ENCODE data around the gene OSBP2. TPM values are rescaled to one million over a fixed set of nuclear protein-coding genes. Genes with fewer than 3 reads are reported as not detected.

The OSBP2 gene
- total RNA-seq, 1 donor from 2014 or later: 3.1 TPM

DNA sequence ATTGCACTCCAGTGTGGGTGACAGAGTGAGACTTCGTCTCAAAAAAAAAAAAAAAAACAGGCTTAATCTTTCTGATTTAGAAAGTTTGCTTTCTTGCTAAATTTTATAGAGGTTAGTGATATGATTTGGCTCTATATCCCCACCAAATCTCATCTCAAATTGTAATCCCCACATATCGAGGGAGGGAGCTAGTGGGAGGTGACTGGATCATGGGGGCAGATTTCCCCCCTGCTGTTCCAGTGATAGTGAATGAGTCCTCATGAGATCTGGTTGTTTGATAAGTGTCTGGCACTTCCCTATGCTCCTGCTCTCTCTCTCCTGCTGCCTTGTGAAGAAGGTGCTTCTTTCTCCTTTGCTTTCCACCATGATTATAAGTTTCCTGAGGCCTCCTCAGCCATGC is 90.9 kb downstream of the OSBP2 start:
- Histone ChIP-seq H3K27me3 (ENCODE audit: low read depth) (no peaks in the 10 kb centered on the region), H3K4me1 (no peaks in the 10 kb centered on the region), H3K36me3 (no peaks in the 10 kb centered on the region), H3K9me3 (no peaks in the 10 kb centered on the region), H3K4me3 (no peak overlapping the region), H3K27ac (no peak overlapping the region)
- TF ChIP-seq, protein P1, sequence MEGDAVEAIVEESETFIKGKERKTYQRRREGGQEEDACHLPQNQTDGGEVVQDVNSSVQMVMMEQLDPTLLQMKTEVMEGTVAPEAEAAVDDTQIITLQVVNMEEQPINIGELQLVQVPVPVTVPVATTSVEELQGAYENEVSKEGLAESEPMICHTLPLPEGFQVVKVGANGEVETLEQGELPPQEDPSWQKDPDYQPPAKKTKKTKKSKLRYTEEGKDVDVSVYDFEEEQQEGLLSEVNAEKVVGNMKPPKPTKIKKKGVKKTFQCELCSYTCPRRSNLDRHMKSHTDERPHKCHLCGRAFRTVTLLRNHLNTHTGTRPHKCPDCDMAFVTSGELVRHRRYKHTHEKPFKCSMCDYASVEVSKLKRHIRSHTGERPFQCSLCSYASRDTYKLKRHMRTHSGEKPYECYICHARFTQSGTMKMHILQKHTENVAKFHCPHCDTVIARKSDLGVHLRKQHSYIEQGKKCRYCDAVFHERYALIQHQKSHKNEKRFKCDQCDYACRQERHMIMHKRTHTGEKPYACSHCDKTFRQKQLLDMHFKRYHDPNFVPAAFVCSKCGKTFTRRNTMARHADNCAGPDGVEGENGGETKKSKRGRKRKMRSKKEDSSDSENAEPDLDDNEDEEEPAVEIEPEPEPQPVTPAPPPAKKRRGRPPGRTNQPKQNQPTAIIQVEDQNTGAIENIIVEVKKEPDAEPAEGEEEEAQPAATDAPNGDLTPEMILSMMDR (IDR thresholded peaks at IDR 0.05): no peak
- intact Hi-C loops (cut with DNase I): no loop called here
- ATAC-seq: no peak
- DNase-seq: no peak

DNA sequence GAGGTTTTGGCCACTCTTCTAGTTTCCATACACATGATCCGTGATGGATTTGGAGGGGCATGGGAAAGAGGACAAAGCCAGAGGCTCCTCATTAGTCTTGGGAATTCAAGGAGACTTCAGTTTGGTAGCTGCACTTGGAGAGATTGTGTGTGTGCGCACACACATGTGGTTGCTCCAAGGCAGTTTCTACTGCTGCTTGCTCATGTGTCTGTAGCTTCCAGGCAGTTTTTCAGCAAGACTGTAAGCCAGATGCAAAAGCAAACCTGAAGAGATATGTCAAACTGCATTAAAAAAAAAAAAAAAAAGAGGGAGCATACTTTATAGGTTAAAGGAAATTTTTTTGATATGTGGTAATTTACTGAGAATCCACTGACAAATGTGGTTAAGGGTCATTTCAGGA is 95.7 kb downstream of the OSBP2 start:
- H3K4me1 ChIP-seq: no peaks in the 10 kb centered on the region
- TF ChIP-seq, protein P1 (IDR thresholded peaks at IDR 0.05): no peak

DNA sequence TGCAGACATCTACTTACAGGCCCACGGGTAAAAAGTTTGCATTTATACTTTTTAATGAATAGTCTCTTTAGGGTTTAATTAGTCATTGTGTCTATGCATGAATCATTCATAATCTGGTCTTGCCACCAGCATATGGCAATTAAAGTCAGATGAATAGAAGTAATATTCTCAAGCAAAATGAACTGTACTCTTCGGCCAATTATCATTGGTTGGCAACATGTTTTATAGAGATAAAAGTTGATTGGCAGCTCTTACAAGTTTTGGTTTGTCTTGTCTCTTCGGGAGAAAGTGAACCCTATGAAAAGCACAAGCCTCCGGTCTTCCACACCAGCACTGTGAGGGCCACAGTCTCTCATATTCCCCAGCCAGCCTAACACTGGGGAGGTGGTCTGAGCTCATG is 97.8 kb downstream of the OSBP2 start:
- TF ChIP-seq, protein P1 (IDR thresholded peaks at IDR 0.05): no peak
- H3K36me3 ChIP-seq: no peaks in the 10 kb centered on the region
- no peak overlapping the region for H3K4me3 ChIP-seq
- H3K4me1 ChIP-seq: no peaks in the 10 kb centered on the region
- intact Hi-C loops (cut with DNase I): no loop called here
- no peaks in the 10 kb centered on the region for H3K27me3 ChIP-seq (ENCODE audit: low read depth)
- no peaks in the 10 kb centered on the region for H3K9me3 ChIP-seq
- ATAC-seq: no peak
- no peak overlapping the region for H3K27ac ChIP-seq
- no peak for DNase-seq

More for the DNA sequence above, 95.7 kb downstream of the OSBP2 start:
- Histone ChIP-seq H3K27me3 (ENCODE audit: low read depth) (no peaks in the 10 kb centered on the region), H3K36me3 (no peaks in the 10 kb centered on the region), H3K4me3 (no peak overlapping the region), H3K27ac (no peak overlapping the region), H3K9me3 (no peaks in the 10 kb centered on the region)
- DNase-seq (no peak), ATAC-seq (no peak)
- intact Hi-C loops (cut with DNase I): no loop called here

DNA sequence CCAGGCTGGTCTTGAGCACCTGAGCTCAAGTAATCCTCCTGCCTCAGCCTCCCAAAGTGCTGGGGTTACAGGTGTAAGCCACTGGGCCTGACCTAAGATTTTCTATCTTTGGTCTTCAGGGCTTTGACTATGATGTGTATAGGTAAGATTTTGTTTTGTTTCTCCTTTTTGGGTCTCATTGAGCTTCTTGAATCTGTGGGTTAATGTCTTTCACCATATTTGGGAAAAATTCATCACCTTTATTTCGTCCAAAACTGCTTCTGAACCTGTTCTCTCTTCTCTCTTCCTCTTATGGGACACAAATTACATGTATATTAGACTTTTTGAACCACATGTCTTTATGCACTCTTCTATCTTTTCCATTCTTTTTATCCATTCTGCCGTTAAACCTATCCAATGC is 100.4 kb downstream of the OSBP2 start:
- no peak overlapping the region for H3K27ac ChIP-seq
- H3K27me3 ChIP-seq (ENCODE audit: low read depth): peaks cover 10% of the 10 kb centered on the region
- intact Hi-C loops (cut with DNase I): no loop called here
- H3K36me3 ChIP-seq: no peaks in the 10 kb centered on the region
- DNase-seq (no peak), ATAC-seq (no peak)
- no peaks in the 10 kb centered on the region for H3K4me1 ChIP-seq
- no peak overlapping the region for H3K4me3 ChIP-seq
- TF ChIP-seq, protein P1 (IDR thresholded peaks at IDR 0.05): no peak
- H3K9me3 ChIP-seq: no peaks in the 10 kb centered on the region

DNA sequence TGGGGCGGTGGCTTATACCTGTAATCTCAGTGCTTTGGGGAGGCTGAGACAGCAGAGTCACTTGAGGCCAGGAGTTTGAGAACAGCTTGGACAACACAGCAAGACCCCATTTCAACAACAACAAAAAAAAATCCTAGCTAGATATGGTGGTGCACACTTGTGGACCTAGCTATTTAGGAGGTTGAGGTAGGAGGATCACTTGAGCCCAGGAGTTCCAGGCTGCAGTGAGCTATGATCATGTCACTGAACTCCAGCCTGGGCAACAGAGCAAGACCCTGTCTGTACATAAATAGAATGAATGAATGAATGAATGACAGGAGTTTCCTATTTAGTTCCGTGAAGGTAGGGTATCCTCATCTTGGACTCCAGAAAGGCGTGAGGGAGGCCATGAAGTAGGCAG is 107.0 kb downstream of the OSBP2 start:
- no peaks in the 10 kb centered on the region for H3K9me3 ChIP-seq
- TF ChIP-seq, protein P1 (IDR thresholded peaks at IDR 0.05): no peak
- no peaks in the 10 kb centered on the region for H3K36me3 ChIP-seq
- no peak overlapping the region for H3K27ac ChIP-seq
- H3K4me1 ChIP-seq: peaks cover 13% of the 10 kb centered on the region
- H3K27me3 ChIP-seq (ENCODE audit: low read depth): peaks cover 24% of the 10 kb centered on the region
- no peak for DNase-seq
- H3K4me3 ChIP-seq: no peak overlapping the region
- intact Hi-C loops (cut with DNase I): no loop called here
- no peak for ATAC-seq
